ENCODE measurements around the gene PDCD1. TPM values are rescaled to one million over a fixed set of nuclear protein-coding genes. Genes with fewer than 3 reads are reported as not detected.

Gene PDCD1
- total and polyA plus RNA-seq, 2 donors from 2014 or later, result 0.49 to 1.6 TPM

- Histone ChIP-seq H3K27ac (ENCODE audit: low read depth in 2 of 2, low read length in 2 of 2) (no peak overlapping the region), H3K4me1 (ENCODE audit: control insufficient read depth in 2 of 3, insufficient read depth in 2 of 3, low read depth in 1 of 3, low read length in 3 of 3) (peaks cover 0 to 6% (median 4%) of the 10 kb centered on the region in 3 donors), H3K4me3 (ENCODE audit: low read length in 3 of 3) (no peak overlapping the region), H3K27me3 (ENCODE audit: control insufficient read depth, insufficient read depth, low read length) (peaks cover 19% of the 10 kb centered on the region), H3K9me3 (ENCODE audit: control insufficient read depth in 2 of 3, insufficient read depth in 1 of 3, low read length in 3 of 3) (peaks cover 0 to 9% (median 0%) of the 10 kb centered on the region in 3 donors), H3K9ac (ENCODE audit: low read length in 3 of 3) (no peak overlapping the region), H3K36me3 (ENCODE audit: control insufficient read depth in 2 of 3, insufficient read depth in 3 of 3, low read length in 3 of 3) (peaks cover 0 to 3% (median 0%) of the 10 kb centered on the region in 3 donors)
- no peak for TF ChIP-seq CTCF (IDR thresholded peaks at IDR 0.05; ENCODE audit: borderline replicate concordance, extremely low read depth, insufficient read depth)
- peak in 1 of 5 donors; percentile 74 for DNase-seq
- no peak for FAIRE-seq
- intact Hi-C loops (cut with DNase I), result no loop called here
Observed at GRCh38 chr2:241867776-241868420, 9.2 kb upstream of the PDCD1 start.

GRCh38 chr2:241866790-241867645, 8.3 kb upstream of the PDCD1 start:
- intact Hi-C loops (cut with DNase I), result no loop called here

GRCh38 chr2:241865957-241866789, 7.5 kb upstream of the PDCD1 start:
- Histone ChIP-seq H3K27ac (ENCODE audit: low read depth in 2 of 2, low read length in 2 of 2) (no peak overlapping the region), H3K4me3 (ENCODE audit: low read length in 3 of 3) (no peak overlapping the region), H3K36me3 (ENCODE audit: control insufficient read depth in 2 of 3, insufficient read depth in 3 of 3, low read length in 3 of 3) (peaks cover 0 to 3% (median 0%) of the 10 kb centered on the region in 3 donors), H3K9me3 (ENCODE audit: control insufficient read depth in 2 of 3, insufficient read depth in 1 of 3, low read length in 3 of 3) (peaks cover 0 to 9% (median 0%) of the 10 kb centered on the region in 3 donors), H3K9ac (ENCODE audit: low read length in 3 of 3) (no peak overlapping the region), H3K27me3 (ENCODE audit: control insufficient read depth, insufficient read depth, low read length) (peaks cover 19% of the 10 kb centered on the region), H3K4me1 (ENCODE audit: control insufficient read depth in 2 of 3, insufficient read depth in 2 of 3, low read depth in 1 of 3, low read length in 3 of 3) (peaks cover 0 to 6% (median 4%) of the 10 kb centered on the region in 3 donors)
- intact Hi-C loops (cut with DNase I), result no loop called here
- DNase-seq, result peak in 4 of 5 donors; percentile 65 to 81 (median 78)
- FAIRE-seq, result no peak
- no peak for TF ChIP-seq CTCF (IDR thresholded peaks at IDR 0.05; ENCODE audit: borderline replicate concordance, extremely low read depth, insufficient read depth)

More at GRCh38 chr2:241866790-241867645, 8.3 kb upstream of the PDCD1 start:
- FAIRE-seq (no peak), DNase-seq (peak in 1 of 5 donors; percentile 68)
- Histone ChIP-seq H3K27me3 (ENCODE audit: control insufficient read depth, insufficient read depth, low read length) (peaks cover 19% of the 10 kb centered on the region), H3K27ac (ENCODE audit: low read depth in 2 of 2, low read length in 2 of 2) (no peak overlapping the region), H3K9ac (ENCODE audit: low read length in 3 of 3) (no peak overlapping the region), H3K4me3 (ENCODE audit: low read length in 3 of 3) (no peak overlapping the region), H3K4me1 (ENCODE audit: control insufficient read depth in 2 of 3, insufficient read depth in 2 of 3, low read depth in 1 of 3, low read length in 3 of 3) (peaks cover 0 to 6% (median 4%) of the 10 kb centered on the region in 3 donors), H3K9me3 (ENCODE audit: control insufficient read depth in 2 of 3, insufficient read depth in 1 of 3, low read length in 3 of 3) (peaks cover 0 to 9% (median 0%) of the 10 kb centered on the region in 3 donors), H3K36me3 (ENCODE audit: control insufficient read depth in 2 of 3, insufficient read depth in 3 of 3, low read length in 3 of 3) (peaks cover 0 to 3% (median 0%) of the 10 kb centered on the region in 3 donors)
- TF ChIP-seq CTCF (IDR thresholded peaks at IDR 0.05; ENCODE audit: borderline replicate concordance, extremely low read depth, insufficient read depth), result no peak

Data from kidney (tissue), 14 donors.